Colonic mucosa (tissue), 4 donors: ENCODE data around the gene DIO3. TPM values are rescaled to one million over a fixed set of nuclear protein-coding genes. Genes with fewer than 3 reads are reported as not detected.

ENCODE experiments used
- DNase-seq: peaks from one replicate; pipeline ENCODE4 v3.0.0-alpha.2; 2020
- H3K27ac ChIP-seq: fragments of 200-600 bp; one replicate; pipeline ENCODE4 v1.8.0; 2021
- H3K27me3 ChIP-seq: fragments of 200-600 bp; one replicate; pipeline ENCODE4 v1.8.0; 2021
- H3K36me3 ChIP-seq: fragments of 200-600 bp; one replicate; pipeline ENCODE4 v1.8.0; 2021
- H3K4me1 ChIP-seq: fragments of 200-600 bp; one replicate; pipeline ENCODE4 v1.8.0; 2021; ENCODE audit warnings: mild to moderate bottlenecking
- H3K4me3 ChIP-seq: fragments of 200-600 bp; one replicate; pipeline ENCODE4 v1.8.0; 2021
- H3K9ac ChIP-seq, 2 donors: one replicate each; pipeline ENCODE4 v1.7.0; 2013; ENCODE audit warnings: control low read depth in 2 of 2, low read depth in 2 of 2, low read length in 2 of 2
- H3K9me3 ChIP-seq: fragments of 200-600 bp; one replicate; pipeline ENCODE4 v1.8.0; 2021
- intact Hi-C: fragments of 100-400 bp; cut with DNase I; formaldehyde crosslinking; loops from one replicate; pipeline ENCODE4 v1.14.1; 2022
- total RNA-seq, 2 donors: library from RNA; stranded (reverse); fragmentation: NEBNext Ultra II Directional in 1 of 2; extraction: Animal tissue kit (Norgen Biotek cat#: 25700) in 1 of 2; gene quantifications; one replicate each; pipeline ENCODE4 v1.2.1, GENCODE V29; 2021
- TF ChIP-seq, protein P1 (sequence below): fragments of 200-600 bp; IDR thresholded peaks from one replicate; pipeline ENCODE4 v1.8.0; 2022; ENCODE audit warnings: antibody characterized with exemption, mild to moderate bottlenecking
- donor health status: healthy.
- donor health status: DM: no; HTN: no; CAD: no.
- donor health status: DM: no; HTN: no; CAD: no.

The DIO3 gene
- total RNA-seq, 2 donors from 2014 or later = 0.16 to 0.35 TPM

DNA sequence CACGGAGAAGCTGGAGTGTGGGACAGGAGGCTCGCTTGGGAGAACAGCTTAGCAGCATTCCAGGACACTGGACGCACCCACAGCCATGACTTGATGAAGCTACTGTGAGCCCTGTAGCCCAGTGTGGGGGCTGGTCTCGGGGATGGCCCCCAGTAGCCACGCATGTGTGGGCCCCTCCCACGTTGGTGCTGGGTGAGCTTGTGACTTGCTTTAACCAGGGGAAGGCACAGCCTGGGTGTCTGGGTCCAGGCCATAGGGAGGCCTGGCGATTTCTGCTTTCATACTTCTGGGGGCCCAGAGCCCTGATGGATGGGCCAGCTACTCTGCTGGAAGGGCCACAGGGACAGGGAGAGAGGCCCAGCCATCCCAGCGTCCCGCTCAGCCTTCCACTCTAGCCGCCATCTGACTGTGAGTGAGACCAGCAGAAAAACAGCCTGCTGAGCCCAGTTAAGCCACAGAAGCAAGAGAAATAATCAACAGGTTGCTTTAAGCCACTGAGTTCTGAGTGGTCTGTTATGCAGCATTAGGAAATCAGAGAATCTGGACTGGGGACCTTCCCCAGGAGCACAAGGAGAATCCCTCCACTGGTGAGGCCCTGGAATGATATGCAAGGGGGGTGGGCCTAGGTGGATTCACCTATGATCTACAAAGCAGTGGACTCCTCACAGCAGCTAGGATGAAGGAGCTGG is 16.1 kb downstream of the DIO3 start:
- DNase-seq = no peak
- no peaks in the 10 kb centered on the region for H3K4me1 ChIP-seq
- intact Hi-C loops = no loop called here
- TF ChIP-seq, protein P1, sequence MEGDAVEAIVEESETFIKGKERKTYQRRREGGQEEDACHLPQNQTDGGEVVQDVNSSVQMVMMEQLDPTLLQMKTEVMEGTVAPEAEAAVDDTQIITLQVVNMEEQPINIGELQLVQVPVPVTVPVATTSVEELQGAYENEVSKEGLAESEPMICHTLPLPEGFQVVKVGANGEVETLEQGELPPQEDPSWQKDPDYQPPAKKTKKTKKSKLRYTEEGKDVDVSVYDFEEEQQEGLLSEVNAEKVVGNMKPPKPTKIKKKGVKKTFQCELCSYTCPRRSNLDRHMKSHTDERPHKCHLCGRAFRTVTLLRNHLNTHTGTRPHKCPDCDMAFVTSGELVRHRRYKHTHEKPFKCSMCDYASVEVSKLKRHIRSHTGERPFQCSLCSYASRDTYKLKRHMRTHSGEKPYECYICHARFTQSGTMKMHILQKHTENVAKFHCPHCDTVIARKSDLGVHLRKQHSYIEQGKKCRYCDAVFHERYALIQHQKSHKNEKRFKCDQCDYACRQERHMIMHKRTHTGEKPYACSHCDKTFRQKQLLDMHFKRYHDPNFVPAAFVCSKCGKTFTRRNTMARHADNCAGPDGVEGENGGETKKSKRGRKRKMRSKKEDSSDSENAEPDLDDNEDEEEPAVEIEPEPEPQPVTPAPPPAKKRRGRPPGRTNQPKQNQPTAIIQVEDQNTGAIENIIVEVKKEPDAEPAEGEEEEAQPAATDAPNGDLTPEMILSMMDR = no peak
- H3K9ac ChIP-seq = no peak overlapping the region
- H3K27ac ChIP-seq = no peak overlapping the region
- no peak overlapping the region for H3K4me3 ChIP-seq
- H3K9me3 ChIP-seq = no peaks in the 10 kb centered on the region
- no peaks in the 10 kb centered on the region for H3K36me3 ChIP-seq
- no peaks in the 10 kb centered on the region for H3K27me3 ChIP-seq

DNA sequence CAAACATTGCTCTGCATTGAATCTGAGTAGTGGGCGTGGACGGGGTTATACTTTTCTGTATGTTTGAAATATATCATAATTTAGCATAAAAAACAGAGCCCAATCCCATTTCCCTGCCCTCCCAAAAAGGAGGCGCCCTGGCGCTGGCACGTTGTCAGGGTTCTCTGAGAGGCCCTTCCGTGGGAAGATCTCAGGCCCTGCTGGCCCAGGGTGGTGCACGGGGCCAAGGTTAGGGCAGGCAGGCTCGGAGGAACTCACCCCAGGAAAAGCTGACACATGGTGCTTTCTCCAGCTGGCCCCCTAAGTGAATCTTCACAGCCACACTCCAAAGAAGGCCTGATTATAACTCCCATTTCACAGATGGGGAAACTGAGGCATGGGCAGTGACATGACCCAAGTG is 17.2 kb downstream of the DIO3 start:
- DNase-seq = no peak
- TF ChIP-seq, protein P1 = no peak
- Histone ChIP-seq H3K4me1 (no peaks in the 10 kb centered on the region), H3K27ac (no peak overlapping the region), H3K4me3 (no peak overlapping the region), H3K9me3 (no peaks in the 10 kb centered on the region), H3K9ac (no peak overlapping the region), H3K27me3 (no peaks in the 10 kb centered on the region), H3K36me3 (no peaks in the 10 kb centered on the region)
- intact Hi-C loops = no loop called here

- no peaks in the 10 kb centered on the region for H3K9me3 ChIP-seq
- intact Hi-C loops = no loop called here
- TF ChIP-seq, protein P1 = no peak
- H3K9ac ChIP-seq = no peak overlapping the region
- no peak overlapping the region for H3K27ac ChIP-seq
- DNase-seq = no peak
- H3K36me3 ChIP-seq = no peaks in the 10 kb centered on the region
- H3K4me3 ChIP-seq = no peak overlapping the region
- H3K27me3 ChIP-seq = no peaks in the 10 kb centered on the region
- no peaks in the 10 kb centered on the region for H3K4me1 ChIP-seq
These were observed 18.2 kb downstream of the DIO3 start for GRCh38 chr14:101579372-101580080.

DNA sequence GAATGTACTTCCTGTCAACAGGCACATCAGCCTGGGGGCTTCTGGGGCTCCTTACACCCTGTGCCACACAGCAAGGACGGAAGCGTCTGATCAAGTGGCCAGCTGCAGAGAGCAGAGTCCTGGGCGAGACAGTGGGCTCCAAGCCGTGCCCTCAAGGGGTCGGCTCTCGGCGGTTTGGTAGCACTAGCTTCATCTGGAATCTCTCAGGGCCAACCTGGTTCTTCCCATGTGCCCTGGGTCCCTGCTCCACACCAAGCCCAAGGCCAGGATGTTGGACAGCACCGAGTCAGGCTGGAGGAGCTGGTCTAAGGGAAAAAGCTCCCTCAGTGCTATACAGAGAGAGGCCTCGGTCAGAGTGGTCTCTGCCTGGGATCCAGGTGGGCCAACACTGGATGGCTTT is 20.5 kb downstream of the DIO3 start:
- Histone ChIP-seq H3K9me3 (no peaks in the 10 kb centered on the region), H3K9ac (no peak overlapping the region), H3K36me3 (no peaks in the 10 kb centered on the region), H3K4me3 (no peak overlapping the region), H3K27me3 (no peaks in the 10 kb centered on the region), H3K4me1 (no peaks in the 10 kb centered on the region), H3K27ac (no peak overlapping the region)
- DNase-seq = no peak
- TF ChIP-seq, protein P1 = no peak
- intact Hi-C loops = no loop called here

DNA sequence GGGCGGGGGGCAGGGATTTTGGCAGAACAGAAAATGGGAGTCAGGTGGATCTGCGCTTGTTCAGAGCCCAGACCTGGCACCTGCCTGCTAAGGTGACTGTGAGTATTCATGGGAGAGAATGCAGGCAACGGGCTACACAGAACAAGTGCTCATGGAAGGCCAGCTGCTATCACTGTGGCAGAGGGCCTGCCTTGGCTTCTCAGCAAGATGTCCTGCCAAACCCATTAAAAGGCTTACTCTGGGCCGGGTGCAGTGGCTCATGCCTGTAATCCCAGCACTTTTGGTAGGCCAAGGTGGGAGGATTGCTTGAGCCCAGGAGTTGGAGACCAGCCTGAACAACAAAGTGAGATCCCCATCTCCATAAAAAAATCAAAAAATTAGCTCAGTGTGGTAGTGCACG is 21.0 kb downstream of the DIO3 start:
- TF ChIP-seq, protein P1 = no peak
- no peak overlapping the region for H3K27ac ChIP-seq
- no peaks in the 10 kb centered on the region for H3K27me3 ChIP-seq
- H3K4me3 ChIP-seq = no peak overlapping the region
- no peaks in the 10 kb centered on the region for H3K9me3 ChIP-seq
- no peaks in the 10 kb centered on the region for H3K36me3 ChIP-seq
- no peak for DNase-seq
- intact Hi-C loops = no loop called here
- H3K4me1 ChIP-seq = no peaks in the 10 kb centered on the region
- H3K9ac ChIP-seq = no peak overlapping the region
